Breast epithelium (tissue), 4 donors: ENCODE measurements around the gene ZNF213. TPM values are rescaled to one million over a fixed set of nuclear protein-coding genes. Genes with fewer than 3 reads are reported as not detected.

Experiments used
- DNase-seq, 2 donors: peaks; one replicate each; pipeline ENCODE4 v3.0.0-alpha.2; 2019; ENCODE audit warnings: low spot score in 2 of 2
- H3K27ac ChIP-seq, 2 donors: fragments of 200-600 bp; sonication (generic) in 1 of 2; one replicate each; pipeline ENCODE4 v1.5.1; 2016 to 2019; ENCODE audit warnings: mild to moderate bottlenecking in 1 of 2
- H3K27me3 ChIP-seq, 2 donors: fragments of 200-600 bp; sonication (generic) in 1 of 2; one replicate each; pipeline versions ENCODE4 v1.5.1 to v1.6.0; 2017 to 2019; ENCODE audit warnings: control low read depth in 1 of 2, mild to moderate bottlenecking in 1 of 2
- H3K36me3 ChIP-seq: fragments of 200-600 bp; one replicate; pipeline ENCODE4 v1.5.1; 2019
- H3K4me1 ChIP-seq, 2 donors: fragments of 200-600 bp; sonication (generic); one replicate each; pipeline ENCODE4 v1.5.1; 2016 to 2019; ENCODE audit warnings: control low read depth in 1 of 2
- H3K4me3 ChIP-seq, 3 donors: fragments of 200-600 bp; sonication (generic); 1 replicate in 2 of 3; 2 replicates in 1 of 3; pipeline ENCODE4 v1.5.1; 2016 to 2019; ENCODE audit warnings: mild to moderate bottlenecking in 3 of 3, moderate library complexity in 2 of 3
- H3K9me3 ChIP-seq, 2 donors: fragments of 200-600 bp; sonication (generic) in 1 of 2; one replicate each; pipeline ENCODE4 v1.5.1; 2016 to 2019; ENCODE audit warnings: control low read depth in 1 of 2
- CTCF ChIP-seq, 3 donors: fragments of 450-650 bp; IDR thresholded peaks; one replicate each; pipeline ENCODE4 v1.5.1; 2016 to 2017; ENCODE audit warnings: antibody characterized with exemption in 3 of 3, mild to moderate bottlenecking in 3 of 3, moderate library complexity in 3 of 3
- POLR2A ChIP-seq: fragments of 450-650 bp; IDR thresholded peaks from one replicate; pipeline ENCODE4 v1.6.1; 2016; ENCODE audit warnings: antibody characterized with exemption, mild to moderate bottlenecking, moderate library complexity
- POLR2AphosphoS5 ChIP-seq, 3 donors: sonication (generic); formaldehyde crosslinking; IDR thresholded peaks; one replicate each; pipeline ENCODE4 v1.6.1; 2017; ENCODE audit warnings: antibody characterized with exemption in 3 of 3
- intact Hi-C: fragments of 100-400 bp; cut with DNase I; formaldehyde crosslinking; loops from one replicate; pipeline ENCODE4 v1.15.1; 2023; ENCODE audit warnings: low total_unique reads
- total RNA-seq, 3 donors: library from RNA; depleted of rRNA; stranded (reverse); fragments of >200 nt; gene quantifications; one replicate each; pipeline ENCODE4 v1.1.0, GENCODE V29; 2016

Gene ZNF213
- total RNA-seq, 3 donors from 2014 or later, result 4.0 to 5.6 (median 5.6) TPM

- no peaks in the 10 kb centered on the region for H3K9me3 ChIP-seq
- H3K27me3 ChIP-seq, result peaks cover 3 to 94% of the 10 kb centered on the region in 2 donors
- no peaks in the 10 kb centered on the region for H3K36me3 ChIP-seq
- H3K4me1 ChIP-seq, result no peaks in the 10 kb centered on the region
- intact Hi-C loops, result no loop called here
- TF ChIP-seq POLR2A (no peak), CTCF (IDR thresholded peaks at IDR 0.05) (no peak), POLR2AphosphoS5 (IDR thresholded peaks at IDR 0.05) (no peak)
- H3K4me3 ChIP-seq, result peak overlapping the region; percentile 0 to 52 (median 32)
- DNase-seq, result no peak
- H3K27ac ChIP-seq, result no peak overlapping the region
These were observed 48.8 kb downstream of the ZNF213 start for GRCh38 chr16:3183445-3184139.

- no peak for DNase-seq
- Histone ChIP-seq H3K27ac (no peak overlapping the region), H3K4me1 (peaks cover 0 to 5% of the 10 kb centered on the region in 2 donors), H3K9me3 (no peaks in the 10 kb centered on the region), H3K27me3 (peaks cover 17 to 97% of the 10 kb centered on the region in 2 donors), H3K36me3 (no peaks in the 10 kb centered on the region), H3K4me3 (no peak overlapping the region)
- intact Hi-C loops, result no loop called here
- TF ChIP-seq POLR2AphosphoS5 (IDR thresholded peaks at IDR 0.05) (no peak), POLR2A (no peak), CTCF (IDR thresholded peaks at IDR 0.05) (no peak)
These were observed 52.3 kb downstream of the ZNF213 start for GRCh38 chr16:3186946-3187690.

GRCh38 chr16:3187798-3188674, 53.2 kb downstream of the ZNF213 start, which contains the start of gene OR1F1:
TSS of gene OR1F1 (plus strand) at chr16:3188204.
- H3K27me3 ChIP-seq, result peaks cover 17 to 97% of the 10 kb centered on the region in 2 donors
- H3K4me1 ChIP-seq, result peaks cover 0 to 5% of the 10 kb centered on the region in 2 donors
- H3K9me3 ChIP-seq, result no peaks in the 10 kb centered on the region
- TF ChIP-seq CTCF (IDR thresholded peaks at IDR 0.05) (no peak), POLR2A (no peak), POLR2AphosphoS5 (IDR thresholded peaks at IDR 0.05) (no peak)
- H3K4me3 ChIP-seq, result peak within 1 kb of the TSS in 2 of 3 donors; percentile 8 to 50
- no peaks in the 10 kb centered on the region for H3K36me3 ChIP-seq
- no peak within 1 kb of the TSS for H3K27ac ChIP-seq
- no peak for DNase-seq
- intact Hi-C loops, result no loop called here

- Histone ChIP-seq H3K9me3 (no peaks in the 10 kb centered on the region), H3K27me3 (peaks cover 17 to 97% of the 10 kb centered on the region in 2 donors), H3K36me3 (no peaks in the 10 kb centered on the region), H3K4me3 (peak overlapping the region in 2 of 3 donors; percentile 8 to 50), H3K4me1 (peaks cover 0 to 5% of the 10 kb centered on the region in 2 donors), H3K27ac (no peak overlapping the region)
- intact Hi-C loops, result no loop called here
- TF ChIP-seq CTCF (IDR thresholded peaks at IDR 0.05) (no peak), POLR2AphosphoS5 (IDR thresholded peaks at IDR 0.05) (no peak), POLR2A (no peak)
- DNase-seq, result no peak
These were observed 53.8 kb downstream of the ZNF213 start for GRCh38 chr16:3188675-3188924.
